GM18498 (cell line): Measurements from ENCODE around the gene GRIK4.
"Not testable (repeated sequence)": the region's sequence is repeated elsewhere in the genome, so short reads cannot be mapped to it uniquely, and the experiment has no call there.

ENCODE experiments used
- ATAC-seq: cut with Tn5 transposase; IDR thresholded peaks from one replicate; pipeline ENCODE4 v1.9.1; 2021; ENCODE audit warnings: mild to moderate bottlenecking, moderate library complexity; ENCODE audit not compliant: unreplicated experiment

Gene GRIK4, protein sequence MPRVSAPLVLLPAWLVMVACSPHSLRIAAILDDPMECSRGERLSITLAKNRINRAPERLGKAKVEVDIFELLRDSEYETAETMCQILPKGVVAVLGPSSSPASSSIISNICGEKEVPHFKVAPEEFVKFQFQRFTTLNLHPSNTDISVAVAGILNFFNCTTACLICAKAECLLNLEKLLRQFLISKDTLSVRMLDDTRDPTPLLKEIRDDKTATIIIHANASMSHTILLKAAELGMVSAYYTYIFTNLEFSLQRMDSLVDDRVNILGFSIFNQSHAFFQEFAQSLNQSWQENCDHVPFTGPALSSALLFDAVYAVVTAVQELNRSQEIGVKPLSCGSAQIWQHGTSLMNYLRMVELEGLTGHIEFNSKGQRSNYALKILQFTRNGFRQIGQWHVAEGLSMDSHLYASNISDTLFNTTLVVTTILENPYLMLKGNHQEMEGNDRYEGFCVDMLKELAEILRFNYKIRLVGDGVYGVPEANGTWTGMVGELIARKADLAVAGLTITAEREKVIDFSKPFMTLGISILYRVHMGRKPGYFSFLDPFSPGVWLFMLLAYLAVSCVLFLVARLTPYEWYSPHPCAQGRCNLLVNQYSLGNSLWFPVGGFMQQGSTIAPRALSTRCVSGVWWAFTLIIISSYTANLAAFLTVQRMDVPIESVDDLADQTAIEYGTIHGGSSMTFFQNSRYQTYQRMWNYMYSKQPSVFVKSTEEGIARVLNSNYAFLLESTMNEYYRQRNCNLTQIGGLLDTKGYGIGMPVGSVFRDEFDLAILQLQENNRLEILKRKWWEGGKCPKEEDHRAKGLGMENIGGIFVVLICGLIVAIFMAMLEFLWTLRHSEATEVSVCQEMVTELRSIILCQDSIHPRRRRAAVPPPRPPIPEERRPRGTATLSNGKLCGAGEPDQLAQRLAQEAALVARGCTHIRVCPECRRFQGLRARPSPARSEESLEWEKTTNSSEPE

DNA sequence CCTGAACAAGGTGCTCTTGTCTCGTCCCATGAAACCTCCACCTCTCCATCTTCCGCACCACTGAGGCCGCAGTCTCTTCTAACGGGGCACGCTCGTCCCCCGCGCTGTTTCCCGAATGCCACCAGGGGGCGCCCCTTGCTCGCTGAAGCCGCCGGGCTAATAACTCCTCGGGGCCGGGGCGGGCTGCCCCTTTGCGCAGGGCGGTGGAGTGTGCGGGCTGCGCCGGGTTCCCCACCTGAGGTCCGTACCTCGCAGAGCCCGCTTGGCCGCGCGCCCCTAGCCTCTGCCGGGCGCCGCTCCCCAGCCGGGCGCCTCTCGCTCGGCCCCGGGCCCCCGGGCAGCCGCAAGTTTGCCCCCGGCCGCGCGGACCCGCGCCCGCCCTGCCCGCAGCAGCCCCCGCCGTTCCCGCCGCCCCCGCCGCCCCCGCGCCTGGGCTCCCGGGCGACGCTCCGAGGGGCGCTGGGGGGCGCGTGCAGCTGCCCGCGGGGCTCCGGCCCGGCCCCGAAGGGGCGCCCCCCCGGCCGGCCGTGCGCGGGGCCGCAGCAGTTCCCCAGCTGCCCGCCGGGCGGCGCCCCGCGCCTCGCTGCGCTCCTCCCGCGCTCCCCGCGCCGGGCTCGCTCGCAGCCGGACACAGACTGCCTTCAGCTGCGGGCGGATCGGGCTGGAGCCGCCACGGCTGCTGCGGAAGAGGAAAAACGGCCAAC, at the start of gene GRIK4:
TSS of gene GRIK4 (plus strand) at position 633 of the 704 bp plus-strand sequence. CDS start 148,571 bp downstream, outside the sequence.
- peak; percentile 89 for ATAC-seq

DNA sequence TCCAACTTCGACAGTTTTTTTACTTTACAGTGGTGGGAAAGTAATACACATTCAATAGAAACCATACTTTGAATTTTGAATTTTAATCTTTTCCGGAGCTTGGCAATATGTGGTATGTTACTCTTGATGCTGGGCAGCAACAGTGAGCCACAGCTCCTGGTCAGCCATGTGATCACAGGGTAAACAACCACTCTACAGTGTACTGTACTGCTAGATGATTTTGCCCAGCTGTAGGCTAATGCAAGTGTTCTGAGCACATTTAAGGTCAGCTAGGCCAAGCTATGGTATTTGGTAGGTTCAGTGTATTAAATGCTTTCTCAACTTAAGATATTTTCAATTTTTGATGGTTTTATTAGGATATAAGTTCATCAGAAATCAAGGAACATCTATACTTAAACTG, 48.7 kb upstream of the GRIK4 start:
- ATAC-seq: no peak

DNA sequence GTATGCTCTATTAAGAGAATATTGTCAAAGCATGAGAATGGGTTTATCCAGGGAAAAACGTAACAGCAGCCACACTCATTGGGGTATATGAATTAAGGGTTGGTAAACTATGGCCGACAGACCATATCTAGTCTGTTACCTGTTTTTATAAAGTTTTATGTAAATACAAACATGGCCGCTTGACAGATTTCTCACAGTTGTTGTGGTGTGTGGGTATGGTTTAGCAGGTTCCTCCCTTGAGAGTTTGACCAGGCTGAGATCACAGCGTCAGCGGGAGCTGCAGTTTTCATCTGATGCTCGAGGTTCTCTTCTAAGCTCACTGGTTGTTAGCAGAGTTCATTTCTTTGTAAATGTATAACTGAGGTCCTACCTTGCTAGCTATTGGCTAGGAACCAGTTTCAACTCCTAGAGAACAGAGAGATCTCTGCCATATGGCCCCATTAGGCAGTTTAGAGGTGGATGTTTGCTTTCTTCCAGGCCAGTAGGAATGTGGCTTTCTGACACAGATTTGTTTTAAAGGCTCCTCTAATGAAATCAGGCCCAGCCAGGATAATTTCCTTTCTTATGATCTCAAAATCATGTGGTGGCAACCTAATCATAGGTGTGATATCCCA, 45.5 kb upstream of the GRIK4 start:
- ATAC-seq: no peak

DNA sequence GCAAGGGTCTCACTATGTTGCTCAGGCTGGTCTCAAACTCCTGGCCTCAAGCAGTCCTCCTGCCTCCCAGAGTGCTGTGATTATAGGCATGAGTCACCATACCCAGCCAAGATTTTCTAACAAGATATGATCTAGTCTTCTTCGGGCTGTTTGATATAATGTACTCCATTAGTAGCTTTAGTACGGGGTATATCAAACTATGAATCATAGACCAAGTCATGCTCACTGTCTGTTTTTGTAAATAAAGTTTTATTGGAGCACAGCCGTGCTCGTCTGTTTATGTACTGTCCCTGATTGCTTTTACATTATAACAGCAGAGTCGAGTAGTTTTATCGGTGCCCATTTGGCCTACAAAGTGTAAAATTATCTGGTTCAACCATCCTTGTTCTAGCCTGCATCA, 43.9 kb upstream of the GRIK4 start:
- ATAC-seq: no peak

DNA sequence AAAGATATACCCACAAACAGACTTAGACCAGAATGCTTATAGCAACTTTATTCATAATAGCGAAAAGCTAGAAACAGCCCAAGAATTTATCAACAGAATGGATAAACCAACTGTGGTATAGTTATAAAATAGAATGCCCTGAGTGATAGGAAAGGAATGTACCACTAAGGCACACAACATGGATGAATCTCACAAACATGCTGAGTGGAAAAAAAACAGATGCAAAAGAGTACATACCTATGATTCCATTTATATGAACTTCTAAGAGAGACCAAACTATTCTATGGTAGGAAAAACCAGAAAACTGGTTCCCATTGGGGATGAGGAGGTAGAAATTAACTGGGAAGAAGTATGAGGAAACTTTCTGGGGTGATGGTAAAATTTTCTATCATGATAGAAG, 40.4 kb upstream of the GRIK4 start:
- ATAC-seq: no peak

DNA sequence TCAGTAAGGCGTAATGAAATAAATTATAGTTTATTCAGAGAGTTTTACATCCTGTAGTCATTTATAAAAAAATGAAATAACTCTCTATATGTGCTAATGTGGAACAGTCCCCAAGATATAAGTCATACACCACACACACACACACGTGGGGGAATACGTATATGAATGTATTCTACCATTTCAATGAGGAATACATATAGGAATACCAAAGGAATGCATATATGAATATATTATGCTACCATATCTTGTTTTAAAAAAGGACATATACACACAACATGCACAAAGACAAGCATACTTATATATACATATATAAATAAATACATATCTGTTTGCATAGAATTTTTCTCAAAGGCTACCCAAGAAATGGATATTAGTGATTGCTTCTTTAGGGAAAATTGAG, 39.6 kb upstream of the GRIK4 start:
- ATAC-seq: no peak

DNA sequence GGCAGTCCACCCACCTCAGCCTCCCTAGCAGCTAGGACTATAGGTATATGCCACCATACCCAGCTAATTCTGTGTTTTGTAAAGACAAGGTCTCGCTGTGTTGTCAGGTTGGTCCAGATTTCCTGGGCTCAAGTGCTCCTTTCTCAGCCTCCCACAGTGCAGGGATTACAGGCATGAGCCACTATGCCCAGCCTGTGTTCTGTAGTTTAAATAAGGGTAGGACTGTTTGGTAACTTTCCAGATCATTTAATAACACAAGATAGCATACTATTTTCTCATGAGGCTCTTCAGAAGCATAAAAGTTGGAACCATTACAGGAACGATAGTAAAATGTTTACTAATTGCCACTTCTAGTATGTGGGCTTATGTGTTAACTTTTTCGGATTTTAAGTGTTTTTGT, 38.0 kb upstream of the GRIK4 start:
- no peak for ATAC-seq

DNA sequence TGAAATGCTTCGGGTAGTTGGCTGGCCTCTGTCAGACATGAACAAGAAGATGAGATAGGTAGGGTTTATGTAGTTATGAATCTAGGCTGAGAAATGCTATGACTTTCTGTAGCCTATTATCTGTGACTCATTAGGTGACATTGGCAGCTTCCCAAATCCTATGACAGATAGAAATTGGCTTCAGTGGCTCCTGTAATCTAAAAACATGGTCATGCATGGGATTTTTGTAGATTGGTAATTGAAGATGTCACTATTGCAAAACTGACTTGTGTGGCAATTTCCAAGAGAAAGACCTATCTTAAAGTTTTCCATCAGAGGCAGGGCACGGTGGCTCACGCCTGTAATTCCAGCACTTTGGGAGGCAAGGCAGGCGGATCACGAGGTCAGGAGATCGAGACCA, 29.4 kb upstream of the GRIK4 start:
- ATAC-seq: no peak

DNA sequence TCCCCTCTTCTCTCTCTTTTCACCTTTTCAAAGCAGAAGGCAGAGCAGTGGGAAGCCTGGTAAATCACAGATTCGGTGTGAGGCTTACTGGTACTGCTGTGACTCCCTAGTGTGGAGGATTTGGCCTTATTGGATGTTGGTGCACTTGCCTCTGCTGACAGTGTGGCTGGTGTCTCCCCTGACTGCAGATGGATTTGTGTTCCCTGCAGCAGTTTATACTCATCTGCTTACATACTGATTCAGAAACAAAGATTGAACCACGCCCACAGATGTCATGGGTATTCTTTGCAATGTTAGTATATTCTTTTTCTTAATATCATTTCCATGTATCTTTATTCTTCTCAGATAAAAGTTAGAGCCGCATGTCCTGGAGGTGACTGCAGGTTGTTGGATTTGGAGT, 26.8 kb upstream of the GRIK4 start:
- no peak for ATAC-seq

DNA sequence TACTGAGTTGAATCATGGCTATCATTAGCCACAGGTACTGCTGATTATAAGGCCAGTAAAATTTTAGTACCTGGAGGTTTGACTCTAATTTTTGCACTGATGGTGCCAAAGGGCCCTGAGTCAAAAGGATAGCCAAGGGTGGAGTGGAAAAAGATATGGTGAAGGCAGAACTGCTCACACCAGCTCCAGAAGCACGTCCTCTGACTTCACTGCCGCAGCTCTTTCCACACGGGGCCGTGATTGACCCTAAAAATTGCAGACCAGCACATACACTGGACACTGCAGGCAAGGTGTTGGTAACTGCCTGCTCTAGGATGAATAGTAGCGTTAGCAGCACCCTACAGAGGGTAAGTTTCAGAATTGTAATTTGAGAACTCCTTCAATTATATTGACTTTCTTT, 25.4 kb upstream of the GRIK4 start:
- no peak for ATAC-seq

DNA sequence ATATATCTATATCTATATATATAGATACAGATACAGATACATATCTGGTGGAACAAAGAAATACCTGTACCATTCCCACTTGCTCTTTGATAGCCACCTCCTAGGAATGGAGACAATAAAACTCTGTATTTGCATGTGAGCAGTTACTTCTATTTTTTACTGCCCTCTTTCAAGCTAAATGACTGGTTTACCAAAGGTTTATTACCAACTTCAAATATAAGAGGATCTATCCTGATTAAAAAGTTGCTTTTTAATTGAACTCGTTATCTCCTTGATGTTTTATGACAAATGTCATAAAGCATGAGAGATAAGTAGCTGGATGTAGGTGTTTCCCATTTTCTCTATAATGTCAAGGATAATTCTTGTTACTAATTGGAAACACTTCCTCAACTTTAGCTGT, 21.7 kb upstream of the GRIK4 start:
- no peak for ATAC-seq

DNA sequence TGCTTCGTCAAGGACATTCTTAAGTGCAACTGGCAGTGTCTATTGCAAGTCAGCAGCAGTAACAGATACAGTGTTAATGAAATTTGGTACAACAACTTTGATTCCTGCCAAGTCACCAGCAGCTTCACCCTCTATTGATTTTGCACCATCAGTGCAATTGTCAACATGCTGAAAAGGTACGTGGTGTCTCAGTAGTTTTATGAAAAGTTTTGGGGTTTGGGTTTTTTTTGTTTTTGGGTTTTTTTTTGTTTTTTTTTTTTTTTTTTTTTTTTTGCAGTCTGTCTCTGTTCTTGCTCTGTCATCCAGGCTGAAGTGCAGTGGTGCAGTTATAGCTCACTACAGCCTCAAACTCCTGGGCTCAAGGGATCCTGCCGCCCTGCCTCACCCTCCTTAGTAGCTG, 19.1 kb upstream of the GRIK4 start:
- ATAC-seq: no peak

DNA sequence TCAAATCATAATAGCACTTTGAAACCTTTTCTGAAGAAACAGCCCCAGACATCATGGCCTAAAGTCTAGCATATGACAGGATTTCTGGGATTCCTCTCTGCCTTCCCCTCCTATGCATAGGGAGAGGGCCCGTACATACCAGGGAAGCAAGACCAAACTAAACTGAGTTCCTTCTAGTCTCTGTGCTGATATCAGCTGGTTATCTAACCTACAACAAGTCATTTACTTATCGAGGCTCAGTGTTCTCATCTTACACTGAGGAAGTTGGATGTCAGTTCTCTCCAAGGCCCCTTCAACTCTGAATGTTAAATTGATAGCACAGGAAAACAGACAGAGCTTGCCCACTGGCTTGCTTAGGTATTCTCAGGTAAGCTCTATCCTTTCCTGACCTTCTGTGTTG, 17.0 kb upstream of the GRIK4 start:
- no peak for ATAC-seq

DNA sequence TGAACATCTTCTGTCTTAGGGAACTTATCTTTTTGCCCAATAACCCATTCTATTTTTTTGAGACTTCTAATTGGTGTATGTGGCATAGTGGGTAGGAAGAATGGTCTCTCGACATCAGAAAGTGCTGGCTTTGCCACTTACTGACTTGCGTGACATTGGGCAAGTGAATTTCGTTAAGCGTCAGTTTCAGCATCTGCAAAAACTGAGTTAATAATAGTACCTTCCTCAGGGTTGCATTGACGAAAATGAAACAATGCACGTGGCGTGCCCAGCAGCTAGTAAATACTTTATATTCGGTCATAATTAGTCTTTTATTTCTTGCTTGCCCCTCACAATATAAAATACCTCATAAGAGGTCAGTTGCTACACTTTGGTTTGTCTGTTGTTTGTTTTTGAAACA, 12.5 kb upstream of the GRIK4 start:
- ATAC-seq: no peak

DNA sequence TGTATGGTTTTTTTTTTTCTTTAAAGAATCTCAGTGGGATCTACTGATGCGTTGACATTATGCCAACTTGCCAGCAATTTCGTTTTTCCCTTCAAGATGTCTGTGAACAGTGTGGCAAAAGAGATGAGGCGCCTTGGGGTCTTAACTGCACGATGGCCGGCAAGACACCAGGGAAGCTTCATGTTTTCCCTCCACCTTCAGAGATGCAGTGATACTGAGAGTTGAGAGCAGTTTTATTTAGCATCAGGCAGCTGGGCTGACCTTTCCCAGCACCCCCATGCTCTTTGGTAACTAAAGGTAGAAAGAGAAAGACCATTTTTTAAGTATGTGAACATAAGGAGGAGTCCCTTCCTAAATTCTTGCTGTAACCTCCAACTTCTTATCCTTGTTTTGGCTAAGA, 11.7 kb upstream of the GRIK4 start:
- no peak for ATAC-seq

DNA sequence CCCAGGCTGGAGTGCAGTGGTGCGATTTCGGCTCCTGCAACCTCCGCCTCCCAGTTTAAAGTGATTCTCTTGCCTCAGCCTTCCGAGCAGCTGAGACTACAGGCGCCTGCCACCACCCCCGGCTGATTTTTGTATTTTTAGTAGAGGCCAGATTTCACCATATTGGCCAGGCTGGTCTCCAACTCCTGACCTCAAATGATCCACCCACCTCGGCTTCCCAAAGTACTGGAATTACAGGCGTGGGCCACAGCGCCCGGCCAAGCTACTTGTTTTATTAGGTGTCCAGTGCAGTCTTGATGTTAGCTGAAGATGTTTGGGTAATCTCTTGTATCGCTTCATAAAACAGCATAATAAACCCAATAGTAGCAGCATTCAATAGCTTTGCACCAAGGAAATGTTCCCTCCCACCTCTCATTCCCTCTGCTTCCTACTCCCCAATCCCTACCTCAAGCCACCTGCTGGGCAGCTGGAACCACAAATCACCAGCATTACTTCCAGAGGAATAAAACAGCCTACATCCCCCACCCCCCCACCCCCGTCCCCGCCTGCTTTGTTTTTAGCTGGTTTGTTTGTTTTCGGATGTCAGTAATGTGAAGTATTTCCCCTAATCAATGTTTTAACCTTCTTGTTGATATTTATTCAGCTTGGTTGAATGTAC, 11.0 kb upstream of the GRIK4 start:
- no peak for ATAC-seq

DNA sequence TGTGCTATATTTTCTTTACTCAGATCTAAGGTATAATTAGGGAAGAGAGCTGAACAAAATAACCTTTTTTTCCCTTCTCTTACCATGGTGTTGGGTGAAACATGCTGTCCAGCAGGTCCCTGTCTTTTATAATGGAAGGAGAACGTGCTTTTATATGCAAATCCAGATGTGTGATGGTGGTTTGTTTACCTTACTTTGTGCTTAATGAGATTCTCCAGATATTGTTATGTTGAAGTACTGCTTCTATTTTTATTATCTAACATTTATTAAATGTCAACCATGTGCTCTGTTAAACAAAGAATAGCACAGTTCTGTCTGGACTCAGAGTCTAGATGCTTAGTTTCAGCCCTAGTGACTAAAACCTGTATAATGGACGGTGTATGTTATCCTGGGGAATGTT, 10.1 kb upstream of the GRIK4 start:
- ATAC-seq: no peak

DNA sequence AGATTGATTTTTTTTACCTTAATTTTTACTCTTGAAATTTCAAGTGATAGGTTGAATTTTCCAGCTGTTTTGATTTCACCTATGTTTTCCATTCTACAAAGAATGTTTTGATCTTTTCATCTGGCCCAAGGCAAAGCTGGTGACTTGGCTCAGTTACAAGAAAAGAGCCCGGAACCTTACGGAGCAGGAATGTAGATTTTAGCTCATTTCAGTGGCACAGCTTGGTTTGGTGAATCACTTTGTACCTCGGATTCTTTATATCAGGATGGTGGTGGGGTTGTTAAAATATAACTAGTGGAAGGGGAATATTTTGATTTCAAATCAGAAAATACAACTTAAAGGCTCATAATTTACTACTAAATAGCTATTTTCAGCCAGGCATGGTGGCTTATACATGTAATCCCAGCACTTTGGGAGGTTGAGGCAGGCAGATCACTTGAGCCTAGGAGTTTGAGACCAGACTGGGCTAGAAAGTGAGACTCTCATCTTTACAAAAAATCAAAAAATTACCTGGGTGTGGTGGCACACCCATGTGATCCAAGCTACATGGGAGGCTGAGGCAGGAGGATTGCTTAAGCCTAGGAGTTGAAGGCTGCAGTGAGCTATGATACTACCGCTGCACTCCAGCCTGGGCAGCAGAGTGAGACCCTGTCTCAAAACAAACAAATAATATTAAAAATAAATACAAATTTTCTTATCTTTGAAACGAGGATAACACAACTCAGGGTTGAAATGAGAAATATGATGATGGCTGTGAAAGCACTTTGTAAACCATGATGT, 9.4 kb upstream of the GRIK4 start:
- ATAC-seq: no peak

DNA sequence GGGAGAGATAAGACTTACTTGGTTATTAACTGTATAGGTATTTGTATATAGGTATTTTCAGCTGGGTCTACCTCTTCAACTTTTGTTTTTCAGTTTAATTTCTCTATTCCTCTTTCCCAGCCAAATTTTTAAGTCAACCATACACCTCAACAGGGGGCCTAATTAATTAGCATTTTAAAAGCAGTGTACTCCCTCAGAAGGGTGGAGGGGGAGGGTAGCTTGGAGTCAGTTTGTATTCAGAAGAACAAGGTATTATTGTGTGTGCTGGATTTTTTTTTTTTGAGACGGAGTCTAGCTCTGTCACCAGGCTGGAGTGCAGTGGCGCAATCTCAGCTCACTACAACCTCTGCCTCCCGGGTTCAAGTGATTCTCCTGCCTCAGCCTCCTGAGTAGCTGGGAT, 8.0 kb upstream of the GRIK4 start:
- not testable (repeated sequence) for ATAC-seq
